ENCODE measurements around the gene ZNF311. TPM values are rescaled to one million over a fixed set of nuclear protein-coding genes. Genes with fewer than 3 reads are reported as not detected.

Gene ZNF311
- polyA plus RNA-seq, 3 donors: 0.05 TPM; not detected in 1

- WGBS (ENCODE audit: insufficient coverage): 0% methylated on average over 4 of the region's 16 CpGs
- peak overlapping the region in 5 of 7 donors; percentile 44 to 86 (median 73) for H3K27ac Mint-ChIP-seq
Measured at GRCh38 chr6:28980852-28981430, 24.2 kb downstream of the ZNF311 start.

More at GRCh38 chr6:28980852-28981430, 24.2 kb downstream of the ZNF311 start:
- peak overlapping the region; percentile 78 for H3K4me2 ChIP-seq (replicated peaks; ENCODE audit: extremely low read depth, low read length, poor library complexity, severe bottlenecking)
- Mint-ChIP-seq H3K4me3 (peak overlapping the region; percentile 76 to 77), H3K9me3 (peaks cover 4 to 21% (median 11%) of the 10 kb centered on the region in 7 donors), H3K36me3 (peaks cover 0 to 6% of the 10 kb centered on the region in 2 donors), H3K4me1 (peaks cover 55% of the 10 kb centered on the region), H3K27me3 (ENCODE audit: low read depth in 3 of 3) (peaks cover 4 to 13% (median 9%) of the 10 kb centered on the region in 3 donors)
- peak overlapping the region; percentile 31 to 76 (median 68) for H3K4me3 ChIP-seq (replicated peaks in 1 of 3; ENCODE audit: low read depth in 2 of 3, low read length in 3 of 3)
- H3K36me3 ChIP-seq (replicated peaks in 1 of 2; ENCODE audit: control insufficient read depth in 1 of 2, insufficient read depth in 2 of 2, low read length in 2 of 2): no peaks in the 10 kb centered on the region
- TF ChIP-seq CTCF (IDR thresholded peaks at IDR 0.05): peak; percentile 28
- H3K27me3 ChIP-seq (ENCODE audit: control insufficient read depth in 2 of 2, insufficient read depth in 2 of 2, low read length in 2 of 2): no peaks in the 10 kb centered on the region
- peak overlapping the region; percentile 29 for H2AFZ ChIP-seq (ENCODE audit: insufficient read depth, low read depth, low read length, poor library complexity, severe bottlenecking)
- DNase-seq: peak; percentile 19 to 55 (median 38)
- H3K9me3 ChIP-seq (replicated peaks in 1 of 2; ENCODE audit: control insufficient read depth in 1 of 2, insufficient read depth in 1 of 2, low read length in 2 of 2): peaks cover 0 to 3% of the 10 kb centered on the region in 2 donors
- intact Hi-C loops (cut with micrococcal nuclease): loop anchor here (2.0 to 10.0 kb wide), 6 partner anchors 39 to 1076 kb away; no protein-coding TSS in a partner anchor
- no peaks in the 10 kb centered on the region for H3K79me2 ChIP-seq (ENCODE audit: insufficient read depth, low read length)
- H3K9ac ChIP-seq (ENCODE audit: insufficient read depth, low read length, poor library complexity, severe bottlenecking): no peak overlapping the region
- H4K20me1 ChIP-seq (ENCODE audit: insufficient read depth, low read length): no peaks in the 10 kb centered on the region
- peaks cover 45 to 54% of the 10 kb centered on the region in 2 donors for H3K4me1 ChIP-seq (ENCODE audit: control insufficient read depth in 1 of 2, insufficient read depth in 2 of 2, low read length in 2 of 2)
- H3K27ac ChIP-seq (ENCODE audit: low read depth in 1 of 2, low read length in 2 of 2): no peak overlapping the region

Data from CD14-positive monocyte (primary cell).